ENCODE measurements around the gene ARHGAP15.
"Not testable (repeated sequence)": the region's sequence is repeated elsewhere in the genome, so short reads cannot be mapped to it uniquely, and the experiment has no call there.

ARHGAP15 gene

GRCh38 chr2:143530758-143531157, 401.5 kb downstream of the ARHGAP15 start:
- Histone ChIP-seq H3K9ac (no peak overlapping the region), H3K4me1 (no peaks in the 10 kb centered on the region; the same call in 1 of the 2 replicates), H3K4me2 (no peak overlapping the region), H4K20me1 (no peaks in the 10 kb centered on the region), H3K27ac (no peak overlapping the region), H3K4me3 (no peak overlapping the region), H3K9me3 (no peaks in the 10 kb centered on the region), H3K27me3 (no peaks in the 10 kb centered on the region), H3K36me3 (no peaks in the 10 kb centered on the region)
- no peak for TF ChIP-seq Cebpa-rat (IDR thresholded peaks at IDR 0.05)

GRCh38 chr2:143532061-143532460, 402.8 kb downstream of the ARHGAP15 start:
- Histone ChIP-seq H3K4me1 (no peaks in the 10 kb centered on the region), H3K4me2 (no peak overlapping the region), H3K4me3 (no peak overlapping the region), H3K27me3 (no peaks in the 10 kb centered on the region), H3K9me3 (no peaks in the 10 kb centered on the region), H4K20me1 (no peaks in the 10 kb centered on the region), H3K36me3 (no peaks in the 10 kb centered on the region), H3K27ac (no peak overlapping the region), H3K9ac (no peak overlapping the region)
- no peak for TF ChIP-seq Cebpa-rat (IDR thresholded peaks at IDR 0.05)

- no peaks in the 10 kb centered on the region for H4K20me1 ChIP-seq
- H3K4me3 ChIP-seq, result no peak overlapping the region
- H3K9ac ChIP-seq, result no peak overlapping the region
- H3K36me3 ChIP-seq, result no peaks in the 10 kb centered on the region
- no peaks in the 10 kb centered on the region for H3K9me3 ChIP-seq
- H3K4me2 ChIP-seq, result no peak overlapping the region
- no peaks in the 10 kb centered on the region for H3K4me1 ChIP-seq
- H3K27me3 ChIP-seq, result no peaks in the 10 kb centered on the region
- no peak for TF ChIP-seq Cebpa-rat (IDR thresholded peaks at IDR 0.05)
- no peak overlapping the region for H3K27ac ChIP-seq
Measured at GRCh38 chr2:143533846-143534245, 404.6 kb downstream of the ARHGAP15 start.

GRCh38 chr2:143535802-143536201, 406.6 kb downstream of the ARHGAP15 start:
- Histone ChIP-seq H3K27me3 (no peaks in the 10 kb centered on the region), H3K4me1 (no peaks in the 10 kb centered on the region), H3K9ac (no peak overlapping the region), H3K9me3 (0 out of 2 replicates have a peak, but pooled peaks cover 3% of the 10 kb centered on the region), H3K27ac (no peak overlapping the region), H3K4me3 (no peak overlapping the region), H4K20me1 (no peaks in the 10 kb centered on the region), H3K4me2 (no peak overlapping the region), H3K36me3 (no peaks in the 10 kb centered on the region)
- TF ChIP-seq Cebpa-rat (IDR thresholded peaks at IDR 0.05), result no peak

- H3K4me3 ChIP-seq, H3K9ac ChIP-seq, H4K20me1 ChIP-seq, H3K27me3 ChIP-seq, H3K4me1 ChIP-seq, H3K27ac ChIP-seq, H3K36me3 ChIP-seq, H3K4me2 ChIP-seq: not testable (repeated sequence)
- H3K9me3 ChIP-seq, result peaks cover 18% of the 10 kb centered on the region; the same call in 1 of the 2 replicates
Measured at GRCh38 chr2:143541899-143542298, 412.7 kb downstream of the ARHGAP15 start.

- no peak overlapping the region for H3K4me3 ChIP-seq
- no peaks in the 10 kb centered on the region for H3K36me3 ChIP-seq
- no peak overlapping the region for H3K4me2 ChIP-seq
- no peak overlapping the region for H3K27ac ChIP-seq
- no peaks in the 10 kb centered on the region for H3K27me3 ChIP-seq
- peaks cover 18% of the 10 kb centered on the region; the same call in 1 of the 2 replicates for H3K9me3 ChIP-seq
- H4K20me1 ChIP-seq, result no peaks in the 10 kb centered on the region
- H3K9ac ChIP-seq, result no peak overlapping the region
- TF ChIP-seq Cebpa-rat (IDR thresholded peaks at IDR 0.05), result no peak
- H3K4me1 ChIP-seq, result no peaks in the 10 kb centered on the region
Measured at GRCh38 chr2:143545059-143545948, 416.1 kb downstream of the ARHGAP15 start.

- no peaks in the 10 kb centered on the region for H3K36me3 ChIP-seq
- no peak overlapping the region for H3K9ac ChIP-seq
- H4K20me1 ChIP-seq, result no peaks in the 10 kb centered on the region
- H3K4me1 ChIP-seq, result no peaks in the 10 kb centered on the region
- H3K27me3 ChIP-seq, result no peaks in the 10 kb centered on the region
- H3K4me3 ChIP-seq, result no peak overlapping the region
- no peak overlapping the region for H3K4me2 ChIP-seq
- no peak overlapping the region for H3K27ac ChIP-seq
- TF ChIP-seq Cebpa-rat (IDR thresholded peaks at IDR 0.05), result no peak
- H3K9me3 ChIP-seq, result peaks cover 14% of the 10 kb centered on the region; the same call in 1 of the 2 replicates
Measured at GRCh38 chr2:143545949-143546255, 416.7 kb downstream of the ARHGAP15 start.

GRCh38 chr2:143548032-143548431, 418.8 kb downstream of the ARHGAP15 start:
- H3K27me3 ChIP-seq, result no peaks in the 10 kb centered on the region
- H3K27ac ChIP-seq, result no peak overlapping the region
- H3K4me1 ChIP-seq, result no peaks in the 10 kb centered on the region
- H3K4me3 ChIP-seq, result no peak overlapping the region
- H4K20me1 ChIP-seq, result no peaks in the 10 kb centered on the region
- H3K9ac ChIP-seq, result no peak overlapping the region
- TF ChIP-seq Cebpa-rat (IDR thresholded peaks at IDR 0.05), result no peak
- H3K36me3 ChIP-seq, result no peaks in the 10 kb centered on the region
- no peak overlapping the region for H3K4me2 ChIP-seq
- H3K9me3 ChIP-seq, result no peaks in the 10 kb centered on the region

- H3K9ac ChIP-seq, result no peak overlapping the region
- H3K4me2 ChIP-seq, result no peak overlapping the region
- no peaks in the 10 kb centered on the region for H3K9me3 ChIP-seq
- H3K4me1 ChIP-seq, result no peaks in the 10 kb centered on the region
- no peaks in the 10 kb centered on the region for H4K20me1 ChIP-seq
- no peak for TF ChIP-seq Cebpa-rat (IDR thresholded peaks at IDR 0.05)
- no peaks in the 10 kb centered on the region for H3K27me3 ChIP-seq
- H3K36me3 ChIP-seq, result no peaks in the 10 kb centered on the region
- no peak overlapping the region for H3K4me3 ChIP-seq
- H3K27ac ChIP-seq, result no peak overlapping the region
Measured at GRCh38 chr2:143550500-143550899, 421.3 kb downstream of the ARHGAP15 start.

- TF ChIP-seq Cebpa-rat (IDR thresholded peaks at IDR 0.05), result no peak
- H3K4me1 ChIP-seq, result no peaks in the 10 kb centered on the region
- no peak overlapping the region for H3K27ac ChIP-seq
- H3K4me2 ChIP-seq, result no peak overlapping the region
- H3K36me3 ChIP-seq, result 0 out of 2 replicates have a peak, but pooled peaks cover 3% of the 10 kb centered on the region
- H3K9me3 ChIP-seq, result no peaks in the 10 kb centered on the region
- no peak overlapping the region for H3K9ac ChIP-seq
- H3K4me3 ChIP-seq, result no peak overlapping the region
- no peaks in the 10 kb centered on the region for H4K20me1 ChIP-seq
- no peaks in the 10 kb centered on the region for H3K27me3 ChIP-seq
Measured at GRCh38 chr2:143551971-143552650, 422.9 kb downstream of the ARHGAP15 start.

Measured in BLaER1 (cell line).